Stimulated activated CD4-positive, alpha-beta T cell treated with anti-CD3 and anti-CD28 coated beads, Interleukin-1b, Interleukin-23, amount 100 ng/mL, for 4 hours (primary cell): Measurements from ENCODE around the gene TRIM50.
"Not testable (repeated sequence)": the region's sequence is repeated elsewhere in the genome, so short reads cannot be mapped to it uniquely, and the experiment has no call there.

ENCODE experiments used
- DNase-seq, 2 donors: peaks; one replicate each; pipeline ENCODE4 v3.0.0-alpha.2; 2020; ENCODE audit warnings: low read depth in 2 of 2

TRIM50 gene

GRCh38 chr7:73314271-73314670 is 13.6 kb downstream of the TRIM50 start:
- no peak for DNase-seq

- DNase-seq: no peak
These were observed 14.4 kb downstream of the TRIM50 start for GRCh38 chr7:73313521-73313906.

DNA sequence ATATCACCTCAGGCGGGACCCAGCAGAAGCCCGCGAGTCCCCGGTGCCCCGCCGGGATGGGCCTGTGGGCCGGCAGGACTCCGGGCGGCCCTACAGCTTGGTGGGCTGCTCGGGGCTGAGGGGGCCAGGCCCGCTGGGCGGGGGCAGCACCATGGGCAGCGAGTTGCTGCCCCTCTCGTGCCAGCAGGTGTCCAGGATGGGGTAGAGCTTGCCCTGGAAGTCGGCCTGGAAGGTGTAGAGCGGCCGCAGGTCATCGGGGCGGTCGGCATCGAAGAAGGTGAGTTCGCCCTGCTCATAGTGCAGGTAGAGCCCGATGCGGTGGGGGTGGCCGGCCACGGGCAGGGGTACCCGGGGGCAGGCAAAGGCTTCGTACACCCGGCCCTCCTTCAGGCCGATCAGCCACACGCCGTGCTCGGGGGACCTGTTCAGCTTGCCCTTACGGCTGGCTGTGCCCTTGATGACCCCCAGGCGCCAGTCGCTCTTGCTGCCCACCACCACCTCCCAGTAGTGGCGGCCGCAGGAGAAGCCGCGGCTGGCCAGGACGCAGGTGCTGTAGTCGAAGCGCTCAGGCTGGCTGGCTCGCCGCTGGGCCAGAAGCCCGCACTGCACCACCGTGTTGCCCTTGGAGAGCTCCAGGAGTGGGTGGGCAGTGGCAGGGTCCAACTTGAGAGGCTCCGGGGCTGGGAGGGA is 14.9 kb downstream of the TRIM50 start:
- no peak for DNase-seq

DNA sequence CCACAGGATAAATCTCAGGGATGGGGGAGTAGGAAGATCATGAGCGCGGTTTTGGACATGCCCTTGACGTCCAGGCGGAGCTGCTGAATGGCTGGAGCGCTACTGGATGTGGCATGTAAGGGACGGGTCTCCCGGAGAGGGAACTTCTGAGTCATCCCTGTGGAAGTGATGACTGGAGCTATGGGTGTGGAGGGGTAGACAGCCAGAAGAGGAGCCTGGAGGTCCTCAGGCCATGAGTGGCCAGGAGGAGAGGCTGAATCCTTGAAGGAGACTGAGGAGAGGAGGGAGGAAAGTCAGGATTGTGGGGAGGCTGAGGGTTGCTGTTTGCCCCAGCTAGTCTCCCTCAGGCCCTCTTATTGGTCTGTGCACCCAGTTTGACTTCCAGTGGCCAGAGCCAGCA is 16.5 kb downstream of the TRIM50 start:
- DNase-seq: not testable (repeated sequence)

DNA sequence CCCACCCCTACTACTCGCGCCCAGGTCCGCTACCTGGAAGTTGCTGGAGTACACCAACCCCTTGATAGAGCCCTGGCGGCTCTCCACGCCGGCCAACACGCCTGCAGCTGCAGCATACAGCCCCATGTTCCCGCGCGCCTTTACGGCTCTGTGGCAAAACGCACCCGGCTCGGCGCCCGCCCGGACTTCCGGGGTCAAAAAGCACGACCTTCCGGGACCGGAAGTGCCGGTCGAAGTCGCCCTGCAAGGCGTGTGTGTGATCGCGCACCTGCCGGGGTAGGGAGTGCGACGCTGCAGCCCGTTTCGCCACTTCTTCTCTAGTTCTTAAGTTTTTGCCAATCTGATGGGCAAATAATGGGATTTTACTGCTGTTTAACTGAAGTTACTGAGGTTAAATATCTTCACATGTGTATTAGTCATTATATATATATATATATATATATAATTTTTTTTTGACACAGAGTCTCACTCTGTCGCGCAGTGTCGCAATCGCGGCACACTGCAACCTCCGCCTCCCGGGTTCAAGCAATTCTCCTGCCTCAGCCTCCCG is 19.1 kb downstream of the TRIM50 start, which contains the start of gene NSUN5:
Gene NSUN5 (minus strand): TSS at position 162 of the 550 bp plus-strand sequence. CDS start 36 bp downstream, at position 126.
- peak; percentile 78 to 86 for DNase-seq

DNA sequence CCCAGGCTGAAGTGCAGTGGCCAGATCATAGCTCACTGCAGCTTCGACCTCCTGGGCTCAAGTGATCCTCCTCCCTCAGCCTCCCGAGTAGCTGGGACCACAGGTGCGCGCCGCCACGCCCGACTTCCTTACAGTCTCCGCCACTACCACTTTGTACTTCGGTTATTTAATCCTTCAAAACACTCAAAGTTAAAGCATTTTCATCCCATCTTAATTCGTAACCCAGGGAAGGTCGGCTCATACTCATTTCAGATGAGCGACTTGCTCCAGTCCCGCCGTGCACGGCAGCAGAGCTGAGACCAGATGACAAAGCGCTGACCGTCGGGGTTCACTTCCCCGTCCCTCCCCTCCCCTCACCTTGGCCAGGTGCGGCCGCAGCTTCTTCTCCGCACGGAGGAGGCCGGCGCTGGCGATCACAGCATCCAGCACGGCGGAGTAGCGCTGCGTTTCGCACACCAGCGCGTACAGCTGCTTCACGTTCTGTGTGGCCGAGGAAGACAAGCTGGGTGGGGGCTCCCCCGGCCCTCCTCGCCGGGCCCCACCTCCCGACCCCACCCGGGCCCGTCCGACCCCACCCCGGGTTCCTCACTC is 19.7 kb downstream of the TRIM50 start:
- DNase-seq: no peak

DNA sequence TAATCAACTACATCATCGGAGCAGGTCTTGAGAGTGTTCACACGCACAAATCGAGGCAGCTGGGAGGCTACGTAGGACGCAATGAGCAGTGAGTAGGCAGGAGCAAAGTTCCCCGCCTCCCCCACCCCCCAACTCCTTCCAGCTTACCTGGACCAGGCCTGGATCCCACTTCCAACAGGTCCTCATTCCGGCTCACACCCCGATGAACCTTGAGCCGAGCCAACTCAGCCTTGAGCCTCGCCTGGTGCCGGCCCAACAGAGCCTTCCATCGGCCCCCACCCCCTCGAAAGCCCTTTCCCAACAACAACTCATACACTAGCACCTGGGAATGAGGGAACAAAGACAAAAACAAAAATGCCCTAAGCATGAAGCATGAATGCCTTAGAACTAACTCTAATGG is 20.4 kb downstream of the TRIM50 start:
- DNase-seq: no peak

DNA sequence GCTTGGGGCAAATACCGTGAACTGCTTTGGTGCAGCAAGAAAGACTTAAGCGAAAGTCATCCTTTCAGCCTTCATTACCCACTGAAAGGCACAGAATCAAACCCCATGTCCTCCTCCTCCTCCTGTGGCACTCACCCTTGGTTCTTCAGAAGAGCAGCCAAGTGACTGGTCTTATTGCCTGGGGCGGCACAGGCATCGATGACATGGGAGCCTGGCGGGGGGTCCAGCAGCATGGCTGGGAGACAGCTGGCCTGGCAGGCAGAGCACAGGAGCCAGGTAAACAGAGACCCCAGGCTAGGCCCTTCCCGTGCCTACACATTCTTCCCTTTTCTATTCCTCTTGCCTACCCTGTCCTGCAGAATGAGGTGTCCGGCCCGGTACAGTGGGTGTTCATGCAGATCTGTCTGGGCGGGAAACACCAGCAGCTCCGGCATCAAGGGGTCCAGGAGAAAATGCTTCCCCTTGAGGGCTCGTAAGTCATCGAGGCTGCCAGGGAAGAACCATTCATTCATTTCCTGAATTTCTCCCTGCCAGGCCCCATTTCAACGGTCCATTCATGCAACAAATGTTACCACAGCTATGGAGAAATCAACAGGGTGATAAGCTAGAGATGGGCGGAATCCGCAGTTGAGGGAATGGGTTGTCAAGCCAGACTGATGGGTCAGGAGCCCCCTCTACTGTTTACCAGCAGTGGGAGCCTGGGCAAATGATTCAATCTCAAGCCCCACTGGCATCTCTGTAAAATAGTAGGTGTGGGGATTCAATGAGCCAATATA is 23.1 kb downstream of the TRIM50 start:
- DNase-seq: not testable (repeated sequence)

- DNase-seq: no peak
These were observed 23.8 kb downstream of the TRIM50 start for GRCh38 chr7:73304071-73304470.

- no peak for DNase-seq
These were observed 24.3 kb downstream of the TRIM50 start for GRCh38 chr7:73303546-73303945.

DNA sequence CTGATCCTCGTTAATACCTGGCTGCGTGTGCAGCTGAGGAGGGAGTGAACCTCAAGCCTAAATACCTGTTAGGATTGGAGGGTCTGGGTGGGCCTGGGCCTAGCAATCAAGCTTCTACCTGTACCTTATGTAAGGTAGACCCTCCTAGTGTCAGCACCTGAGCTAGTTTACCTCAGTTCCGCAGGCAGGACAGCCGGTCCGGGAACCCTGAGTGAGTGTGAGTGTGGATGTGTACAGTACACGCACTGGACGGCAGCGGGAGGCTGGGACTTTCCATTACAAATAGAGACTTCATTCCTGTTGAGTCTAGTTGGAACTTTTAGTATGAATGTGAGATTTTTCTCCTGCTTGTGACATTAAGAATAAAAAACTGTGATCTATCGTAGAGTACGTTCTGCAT is 25.0 kb downstream of the TRIM50 start:
- DNase-seq: not testable (repeated sequence)

DNA sequence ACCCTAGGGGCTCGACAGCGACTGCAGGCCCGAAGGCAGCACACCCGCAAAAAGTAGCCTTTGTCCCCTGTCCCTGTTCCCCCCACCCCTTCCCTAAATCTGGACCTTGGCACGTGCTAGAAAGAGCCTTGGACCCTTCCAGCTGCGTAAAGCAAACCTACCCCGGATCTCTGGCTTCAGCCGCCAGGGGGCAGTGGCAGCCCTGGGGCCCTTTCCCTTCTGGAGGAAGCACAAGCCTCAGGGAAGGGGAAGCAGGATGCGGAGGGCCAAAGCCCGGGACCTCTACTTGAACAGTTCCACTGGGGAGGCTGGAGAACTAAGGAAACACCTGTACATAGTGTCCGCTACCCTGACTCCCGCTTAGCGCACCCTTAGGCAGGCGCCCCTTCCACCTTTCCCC is 26.8 kb downstream of the TRIM50 start:
- DNase-seq: not testable (repeated sequence)

- not testable (repeated sequence) for DNase-seq
These were observed 28.1 kb downstream of the TRIM50 start for GRCh38 chr7:73299812-73300211.

GRCh38 chr7:73297706-73298105 is 30.2 kb downstream of the TRIM50 start:
- DNase-seq: not testable (repeated sequence)

DNA sequence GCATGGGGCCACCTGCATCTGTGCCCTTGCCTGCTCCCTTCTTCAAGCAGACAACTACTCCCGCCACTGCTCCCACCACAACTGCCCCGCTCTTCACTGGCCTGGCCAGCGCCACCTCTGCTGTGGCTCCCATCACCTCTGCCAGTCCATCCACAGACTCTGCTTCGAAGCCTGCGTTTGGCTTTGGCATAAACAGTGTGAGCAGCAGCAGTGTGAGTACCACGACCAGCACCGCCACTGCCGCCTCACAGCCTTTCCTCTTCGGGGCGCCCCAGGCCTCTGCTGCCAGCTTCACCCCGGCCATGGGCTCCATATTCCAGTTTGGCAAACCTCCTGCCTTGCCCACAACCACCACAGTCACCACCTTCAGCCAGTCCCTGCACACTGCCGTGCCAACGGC is 30.6 kb downstream of the TRIM50 start:
- DNase-seq: not testable (repeated sequence)

GRCh38 chr7:73277210-73277609 is 50.7 kb downstream of the TRIM50 start:
- not testable (repeated sequence) for DNase-seq

DNA sequence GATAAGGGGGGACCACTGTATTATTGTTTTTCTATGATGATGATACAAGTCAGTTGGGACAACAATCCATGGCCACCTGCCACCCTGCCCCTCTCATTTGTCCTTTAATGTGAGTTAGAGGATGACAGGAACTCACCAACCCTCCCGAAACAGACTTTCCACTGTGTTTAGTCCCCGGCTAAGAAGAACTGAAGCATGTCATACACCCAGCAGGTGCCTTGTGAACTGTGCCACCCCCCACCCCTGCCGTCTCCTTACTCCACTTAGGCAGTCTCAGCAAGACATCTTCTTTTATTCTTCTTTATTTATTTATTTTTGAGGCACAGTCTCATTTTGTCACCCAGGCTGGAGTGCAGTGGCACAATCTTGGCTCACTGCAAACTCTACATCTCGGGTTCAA is 60.1 kb downstream of the TRIM50 start:
- DNase-seq: not testable (repeated sequence)

- DNase-seq: not testable (repeated sequence)
These were observed 61.0 kb downstream of the TRIM50 start for GRCh38 chr7:73266719-73267368.
